Osteocyte (in vitro differentiated cells): Measurements from ENCODE around the gene BLCAP. TPM values are rescaled to one million over a fixed set of nuclear protein-coding genes. Genes with fewer than 3 reads are reported as not detected.
A peak's percentile ranks its signal among the peaks of the same experiment; 100 is the strongest.

ENCODE experiments used
- DNase-seq: peaks from one replicate; pipeline ENCODE4 v3.0.0; 2021; ENCODE audit warnings: mixed read lengths; ENCODE audit not compliant: unreplicated experiment; ENCODE audit errors: extremely low spot score
- H3K27ac Mint-ChIP-seq: one replicate; pipeline ENCODE4 v1.8.0; 2021; ENCODE audit warnings: mild to moderate bottlenecking, mixed read lengths; ENCODE audit not compliant: unreplicated experiment
- H3K27me3 Mint-ChIP-seq: one replicate; pipeline ENCODE4 v1.8.0; 2021; ENCODE audit warnings: mixed read lengths; ENCODE audit not compliant: unreplicated experiment
- H3K36me3 Mint-ChIP-seq: one replicate; pipeline ENCODE4 v1.8.0; 2021; ENCODE audit warnings: mixed read lengths; ENCODE audit not compliant: unreplicated experiment
- H3K4me1 Mint-ChIP-seq: one replicate; pipeline ENCODE4 v1.8.0; 2021; ENCODE audit warnings: mixed read lengths; ENCODE audit not compliant: unreplicated experiment
- H3K4me3 Mint-ChIP-seq: one replicate; pipeline ENCODE4 v1.8.0; 2021; ENCODE audit warnings: mild to moderate bottlenecking, moderate library complexity, mixed read lengths; ENCODE audit not compliant: unreplicated experiment
- H3K9me3 Mint-ChIP-seq: one replicate; pipeline ENCODE4 v1.8.0; 2021; ENCODE audit warnings: mixed read lengths; ENCODE audit not compliant: unreplicated experiment
- total RNA-seq: library from RNA; stranded (reverse); gene quantifications from 2 replicates; pipeline ENCODE4 v1.2.1, GENCODE V29; 2021
- TF ChIP-seq, protein P1 (sequence below): fragments of 200-600 bp; sonication (generic); IDR thresholded peaks from 2 replicates; pipeline ENCODE4 v1.5.0; 2021; ENCODE audit warnings: antibody characterized with exemption, mild to moderate bottlenecking, moderate library complexity

Gene BLCAP
- total RNA-seq, 1 donor from 2014 or later: 74.5 TPM

DNA sequence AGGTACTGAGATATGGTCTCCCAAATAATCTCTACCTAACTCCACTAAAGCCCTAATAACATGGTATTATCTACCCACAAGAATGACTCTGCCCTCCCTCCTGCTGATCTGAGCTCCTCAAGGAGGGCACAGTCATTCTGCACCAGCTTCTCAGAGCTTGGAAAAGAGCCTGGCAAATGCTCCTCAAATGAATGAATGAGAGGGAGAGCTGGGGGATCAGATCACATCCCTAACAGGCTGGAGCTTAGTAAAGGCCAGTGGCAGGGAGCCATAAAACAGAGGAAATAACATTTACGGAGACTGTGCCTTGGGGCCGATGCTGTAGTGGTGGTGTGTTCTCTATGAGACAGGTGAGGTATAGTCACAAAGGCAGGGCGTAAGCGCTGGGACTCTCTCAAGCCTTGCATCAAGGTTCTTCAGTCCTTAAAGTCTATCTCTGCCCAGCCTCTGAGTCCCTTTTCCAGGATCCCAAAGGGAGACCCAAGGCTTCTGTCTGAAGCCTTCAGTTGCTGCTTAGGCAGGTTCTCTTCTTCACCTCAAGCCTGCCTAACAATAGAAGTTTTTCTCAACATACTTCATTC is 13.8 kb downstream of the BLCAP start:
- peaks cover 42% of the 10 kb centered on the region for H3K4me1 Mint-ChIP-seq

DNA sequence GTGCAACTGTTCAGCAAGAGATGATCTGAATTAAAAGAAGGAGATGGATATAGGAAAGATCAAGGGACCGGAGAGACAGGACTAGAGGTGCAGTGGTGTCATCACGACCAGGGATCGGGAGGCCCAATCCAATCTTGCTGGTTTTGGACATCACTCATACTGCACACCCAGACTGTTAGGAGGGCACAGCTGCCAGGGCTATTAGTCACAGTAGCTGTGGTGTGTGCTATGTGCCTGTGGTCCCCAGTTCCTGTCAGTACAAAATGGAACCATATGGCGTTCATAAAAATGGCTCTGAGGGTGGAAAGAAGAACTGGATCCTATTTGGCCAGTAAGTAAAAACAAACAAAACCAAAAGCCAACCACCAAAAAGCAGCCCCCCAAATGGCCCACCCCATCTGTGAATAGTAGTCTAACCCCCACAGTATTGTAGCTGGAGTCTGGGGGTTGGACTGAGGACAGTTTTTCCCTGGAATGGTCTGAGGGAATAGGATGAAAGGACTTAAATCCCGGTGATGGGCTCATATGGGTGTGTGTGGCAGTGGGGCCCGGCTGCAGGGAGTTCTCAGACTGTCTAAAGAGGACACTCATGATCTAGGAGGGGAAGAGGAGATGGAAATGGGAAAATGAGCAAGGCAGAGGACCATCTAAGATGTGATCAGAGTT is 15.9 kb downstream of the BLCAP start:
- H3K4me3 Mint-ChIP-seq: no peak overlapping the region
- H3K36me3 Mint-ChIP-seq: peaks cover 32% of the 10 kb centered on the region
- H3K27me3 Mint-ChIP-seq: no peaks in the 10 kb centered on the region
- H3K27ac Mint-ChIP-seq: peak overlapping the region; percentile 61
- H3K4me1 Mint-ChIP-seq: peaks cover 21% of the 10 kb centered on the region
- TF ChIP-seq, protein P1, sequence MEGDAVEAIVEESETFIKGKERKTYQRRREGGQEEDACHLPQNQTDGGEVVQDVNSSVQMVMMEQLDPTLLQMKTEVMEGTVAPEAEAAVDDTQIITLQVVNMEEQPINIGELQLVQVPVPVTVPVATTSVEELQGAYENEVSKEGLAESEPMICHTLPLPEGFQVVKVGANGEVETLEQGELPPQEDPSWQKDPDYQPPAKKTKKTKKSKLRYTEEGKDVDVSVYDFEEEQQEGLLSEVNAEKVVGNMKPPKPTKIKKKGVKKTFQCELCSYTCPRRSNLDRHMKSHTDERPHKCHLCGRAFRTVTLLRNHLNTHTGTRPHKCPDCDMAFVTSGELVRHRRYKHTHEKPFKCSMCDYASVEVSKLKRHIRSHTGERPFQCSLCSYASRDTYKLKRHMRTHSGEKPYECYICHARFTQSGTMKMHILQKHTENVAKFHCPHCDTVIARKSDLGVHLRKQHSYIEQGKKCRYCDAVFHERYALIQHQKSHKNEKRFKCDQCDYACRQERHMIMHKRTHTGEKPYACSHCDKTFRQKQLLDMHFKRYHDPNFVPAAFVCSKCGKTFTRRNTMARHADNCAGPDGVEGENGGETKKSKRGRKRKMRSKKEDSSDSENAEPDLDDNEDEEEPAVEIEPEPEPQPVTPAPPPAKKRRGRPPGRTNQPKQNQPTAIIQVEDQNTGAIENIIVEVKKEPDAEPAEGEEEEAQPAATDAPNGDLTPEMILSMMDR: no peak
- no peaks in the 10 kb centered on the region for H3K9me3 Mint-ChIP-seq
- no peak for DNase-seq

More for the DNA sequence above, 13.8 kb downstream of the BLCAP start:
- TF ChIP-seq, protein P1: no peak
- H3K36me3 Mint-ChIP-seq: peaks cover 43% of the 10 kb centered on the region
- no peak for DNase-seq
- H3K9me3 Mint-ChIP-seq: no peaks in the 10 kb centered on the region
- no peaks in the 10 kb centered on the region for H3K27me3 Mint-ChIP-seq
- no peak overlapping the region for H3K27ac Mint-ChIP-seq
- H3K4me3 Mint-ChIP-seq: no peak overlapping the region

DNA sequence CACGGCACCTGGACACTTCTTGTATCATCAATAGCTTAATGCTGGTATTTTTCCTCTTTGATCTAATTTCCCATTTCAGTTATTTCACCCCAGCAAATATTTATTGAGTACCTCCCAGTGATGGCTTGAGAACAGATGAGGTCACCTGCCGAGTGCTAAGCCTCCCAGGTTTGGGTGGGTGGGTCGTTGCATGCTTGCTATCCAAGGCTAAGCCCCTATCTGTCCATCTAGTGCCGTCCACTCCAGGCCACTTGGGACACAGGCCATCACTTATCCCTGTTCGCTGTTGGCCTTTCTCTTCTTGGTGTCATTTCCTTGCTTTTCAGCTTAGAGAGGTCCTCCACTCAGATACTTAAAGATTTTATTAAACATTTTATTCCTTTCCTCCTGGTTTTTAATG is 17.4 kb downstream of the BLCAP start:
- Mint-ChIP-seq H3K4me3 (no peak overlapping the region), H3K4me1 (peaks cover 15% of the 10 kb centered on the region), H3K27me3 (no peaks in the 10 kb centered on the region), H3K27ac (no peak overlapping the region), H3K9me3 (no peaks in the 10 kb centered on the region), H3K36me3 (peaks cover 26% of the 10 kb centered on the region)
- DNase-seq: no peak
- TF ChIP-seq, protein P1: no peak

DNA sequence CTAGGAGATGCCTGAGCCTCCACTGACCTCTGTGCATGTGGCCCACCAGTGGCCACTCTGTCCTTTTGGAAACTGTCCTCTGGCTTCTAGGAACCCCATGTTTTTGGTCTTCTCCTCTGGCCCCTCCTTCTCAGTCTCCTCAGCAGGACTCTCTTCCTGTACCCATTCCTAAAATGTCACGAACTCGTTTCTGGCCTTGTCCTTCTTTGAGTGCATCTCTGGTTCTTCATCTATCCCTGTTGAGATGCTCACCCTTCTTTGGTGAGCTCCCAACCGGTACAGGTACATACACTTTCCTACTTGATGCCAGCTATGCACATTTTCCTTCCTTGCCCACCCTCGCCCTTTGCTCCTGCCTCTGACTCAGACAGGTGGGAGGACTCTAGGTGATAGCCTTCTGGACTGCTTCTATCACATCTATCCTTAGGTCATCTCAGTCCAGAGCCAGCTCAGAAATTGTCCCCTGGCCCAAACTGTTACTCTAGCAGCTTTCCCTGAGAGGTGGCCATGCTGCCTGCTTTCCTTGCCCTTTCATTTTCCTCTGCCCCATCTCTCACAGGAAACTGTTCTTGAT is 21.4 kb downstream of the BLCAP start:
- Mint-ChIP-seq H3K27me3 (no peaks in the 10 kb centered on the region), H3K36me3 (peaks cover 10% of the 10 kb centered on the region), H3K27ac (no peak overlapping the region), H3K4me3 (no peak overlapping the region), H3K9me3 (no peaks in the 10 kb centered on the region), H3K4me1 (no peaks in the 10 kb centered on the region)
- no peak for DNase-seq
- TF ChIP-seq, protein P1: no peak
